HepG2 (cell line): ENCODE data around the gene SEMA3G. TPM values are rescaled to one million over a fixed set of nuclear protein-coding genes. Genes with fewer than 3 reads are reported as not detected.
A peak's percentile ranks its signal among the peaks of the same experiment; 100 is the strongest.

ENCODE experiments used
- CSRNP1 ChIP-seq: sonication (generic); formaldehyde crosslinking; IDR thresholded peaks from 2 replicates; pipeline ENCODE4 v1.8.1; 2023; ENCODE audit warnings: mild to moderate bottlenecking, missing genetic modification reagents
- DMAP1 ChIP-seq: IDR thresholded peaks from 2 replicates; pipeline ENCODE4 v1.6.1; 2016
- E2F1 ChIP-seq: sonication (generic); formaldehyde crosslinking; IDR thresholded peaks from 2 replicates; pipeline ENCODE4 v1.5.0; 2020; ENCODE audit warnings: missing genetic modification reagents
- FOXK2 ChIP-seq: fragments of 450-650 bp; IDR thresholded peaks from 2 replicates; pipeline ENCODE4 v1.6.1; 2016
- GATA4 ChIP-seq: sonication (generic); IDR thresholded peaks from 2 replicates; pipeline ENCODE4 v1.6.1; 2016; ENCODE audit warnings: antibody characterized with exemption, low read depth, borderline replicate concordance
- HDAC2 ChIP-seq: sonication (generic); formaldehyde crosslinking; IDR thresholded peaks from 2 replicates; pipeline ENCODE4 v1.4.0; 2020; ENCODE audit warnings: missing genetic modification reagents
- MNT ChIP-seq: fragments of 450-650 bp; IDR thresholded peaks from 2 replicates; pipeline ENCODE4 v1.6.1; 2016
- MTA3 ChIP-seq: sonication (generic); formaldehyde crosslinking; IDR thresholded peaks from 2 replicates; pipeline ENCODE4 v1.4.0; 2020; ENCODE audit warnings: missing genetic modification reagents
- NCOA5 ChIP-seq: sonication (generic); formaldehyde crosslinking; IDR thresholded peaks from 2 replicates; pipeline ENCODE4 v1.4.0; 2020; ENCODE audit warnings: missing genetic modification reagents
- RBAK ChIP-seq: sonication (generic); formaldehyde crosslinking; IDR thresholded peaks from 2 replicates; pipeline ENCODE4 v1.5.1; 2020; ENCODE audit warnings: mild to moderate bottlenecking, missing genetic modification reagents
- SIN3A ChIP-seq: IDR thresholded peaks from 2 replicates; pipeline ENCODE4 v1.6.1; 2011; ENCODE audit warnings: low read depth, mild to moderate bottlenecking, control low read depth, low read length, borderline replicate concordance
- SYNCRIP ChIP-seq: fragments of 200-400 bp; formaldehyde crosslinking; IDR thresholded peaks from 2 replicates; pipeline ENCODE4 v1.6.1; 2018; ENCODE audit warnings: mild to moderate bottlenecking, low read depth, low read length; ENCODE audit not compliant: insufficient read depth
- TARDBP ChIP-seq: sonication (generic); formaldehyde crosslinking; IDR thresholded peaks from 2 replicates; pipeline ENCODE4 v1.8.0; 2022; ENCODE audit warnings: mild to moderate bottlenecking, missing genetic modification reagents
- ZFP82 ChIP-seq: sonication (generic); formaldehyde crosslinking; IDR thresholded peaks from 2 replicates; pipeline ENCODE4 v1.5.1; 2020; ENCODE audit warnings: mild to moderate bottlenecking, missing genetic modification reagents, borderline replicate concordance
- ZFX ChIP-seq: sonication (generic); formaldehyde crosslinking; IDR thresholded peaks from 2 replicates; pipeline ENCODE4 v1.4.0; 2020; ENCODE audit warnings: mild to moderate bottlenecking, low read depth, missing genetic modification reagents, moderate library complexity
- ZNF17 ChIP-seq: sonication (generic); formaldehyde crosslinking; IDR thresholded peaks from 2 replicates; pipeline ENCODE4 v1.5.0; 2020; ENCODE audit warnings: mild to moderate bottlenecking, missing genetic modification reagents
- ZNF256 ChIP-seq: sonication (generic); formaldehyde crosslinking; conservative IDR thresholded peaks from 2 replicates; pipeline ENCODE4 v1.4.0; 2020; ENCODE audit warnings: missing genetic modification reagents
- ZNF274 ChIP-seq: sonication (generic); formaldehyde crosslinking; IDR thresholded peaks from 2 replicates; pipeline ENCODE4 v1.5.1; 2020; ENCODE audit warnings: mild to moderate bottlenecking, missing genetic modification reagents
- ZNF280B ChIP-seq: sonication (generic); formaldehyde crosslinking; IDR thresholded peaks from 2 replicates; pipeline ENCODE4 v1.5.0; 2020; ENCODE audit warnings: missing genetic modification reagents, mild to moderate bottlenecking, borderline replicate concordance
- ZNF3 ChIP-seq: IDR thresholded peaks from 2 replicates; pipeline ENCODE4 v1.7.0; 2017; ENCODE audit warnings: inconsistent platforms
- ZNF724P ChIP-seq: sonication (generic); formaldehyde crosslinking; IDR thresholded peaks from 2 replicates; pipeline ENCODE4 v1.8.0; 2022; ENCODE audit warnings: missing genetic modification reagents, borderline replicate concordance
- ZNF878 ChIP-seq: sonication (generic); formaldehyde crosslinking; IDR thresholded peaks from 2 replicates; pipeline ENCODE4 v1.8.1; 2023; ENCODE audit warnings: mild to moderate bottlenecking, missing genetic modification reagents, moderate library complexity
- polyA plus RNA-seq, 8 experiments: library from polyadenylated mRNA; depleted of rRNA in 3 of 8; stranded (reverse) in 7 of 8; unstranded in 1 of 8; fragments of >200 nt; fragmentation: Illumina TruSeq in 4 of 8; extraction: Trizol in 4 of 8; gene quantifications; 2 replicates each; pipeline versions ENCODE4 v1.2.1 to v1.2.3, GENCODE V29; 2011 to 2016; ENCODE audit warnings: low read depth in 4 of 8, missing spikeins in 1 of 8, mixed read lengths in 1 of 8; ENCODE audit not compliant: insufficient read depth in 1 of 8
- total RNA-seq, 5 experiments: library from RNA; depleted of rRNA; stranded (reverse); fragments of >200 nt; fragmentation: Illumina TruSeq; extraction: Trizol; gene quantifications; 2 replicates each; pipeline ENCODE4 v1.2.3, GENCODE V29; 2016; ENCODE audit warnings: low read depth in 1 of 5
- TF ChIP-seq, protein P1 (sequence below): sonication (generic); formaldehyde crosslinking; IDR thresholded peaks from 2 replicates; pipeline ENCODE4 v1.4.0; 2020; ENCODE audit warnings: missing genetic modification reagents

SEMA3G gene
- total and polyA plus RNA-seq, 2 of the 13 experiments (the other 11 are each of a cell fraction or from before 2014, with no cell fraction given) = 6.1 to 8.3 TPM

- TF ChIP-seq TARDBP (CRISPR knock-in tag) (peak; percentile 54; the same call in 1 of the 2 replicates), MTA3 (no peak), CSRNP1 (CRISPR knock-in tag) (0 out of 2 replicates have a peak, but pooled peaks have one; percentile 60), ZNF274 (no peak), FOXK2 (no peak), E2F1 (CRISPR knock-in tag) (no peak), RBAK (CRISPR knock-in tag) (no peak), ZNF3 (CRISPR knock-in tag) (no peak), ZNF17 (CRISPR knock-in tag) (no peak), GATA4 (no peak), HDAC2 (CRISPR knock-in tag) (peak; percentile 24; the same call in 1 of the 2 replicates), NCOA5 (CRISPR knock-in tag) (no peak), SYNCRIP (no peak), ZNF878 (CRISPR knock-in tag) (no peak), ZFP82 (CRISPR knock-in tag) (no peak), ZNF724P (CRISPR knock-in tag) (no peak), MNT (no peak), ZNF280B (CRISPR knock-in tag) (0 out of 2 replicates have a peak, but pooled peaks have one; percentile 10), ZFX (peak; percentile 33; the same call in 1 of the 2 replicates), SIN3A (no peak), ZNF256 (CRISPR knock-in tag) (no peak), DMAP1 (CRISPR knock-in tag) (no peak)
- TF ChIP-seq, protein P1, sequence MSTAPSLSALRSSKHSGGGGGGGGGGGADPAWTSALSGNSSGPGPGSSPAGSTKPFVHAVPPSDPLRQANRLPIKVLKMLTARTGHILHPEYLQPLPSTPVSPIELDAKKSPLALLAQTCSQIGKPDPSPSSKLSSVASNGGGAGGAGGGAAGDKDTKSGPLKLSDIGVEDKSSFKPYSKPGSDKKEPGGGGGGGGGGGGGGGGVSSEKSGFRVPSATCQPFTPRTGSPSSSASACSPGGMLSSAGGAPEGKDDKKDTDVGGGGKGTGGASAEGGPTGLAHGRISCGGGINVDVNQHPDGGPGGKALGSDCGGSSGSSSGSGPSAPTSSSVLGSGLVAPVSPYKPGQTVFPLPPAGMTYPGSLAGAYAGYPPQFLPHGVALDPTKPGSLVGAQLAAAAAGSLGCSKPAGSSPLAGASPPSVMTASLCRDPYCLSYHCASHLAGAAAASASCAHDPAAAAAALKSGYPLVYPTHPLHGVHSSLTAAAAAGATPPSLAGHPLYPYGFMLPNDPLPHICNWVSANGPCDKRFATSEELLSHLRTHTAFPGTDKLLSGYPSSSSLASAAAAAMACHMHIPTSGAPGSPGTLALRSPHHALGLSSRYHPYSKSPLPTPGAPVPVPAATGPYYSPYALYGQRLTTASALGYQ (CRISPR knock-in tag) = no peak
These were observed 2.0 kb upstream of the SEMA3G start (continued) for GRCh38 chr3:52446631-52447511.
